Endodermal cell (in vitro differentiated cells): ENCODE data around the gene PDZRN4. TPM values are rescaled to one million over a fixed set of nuclear protein-coding genes. Genes with fewer than 3 reads are reported as not detected.

Experiments
- DNase-seq: peaks from one replicate; pipeline ENCODE4 v3.0.0-alpha.2; 2017
- H3K27ac ChIP-seq: 2 replicates; pipeline ENCODE4 v1.5.1; 2013; ENCODE audit warnings: mild to moderate bottlenecking, low read depth, low read length, moderate library complexity
- H3K27me3 ChIP-seq: 2 replicates; pipeline ENCODE4 v1.6.1; 2013; ENCODE audit warnings: mild to moderate bottlenecking, low read length, moderate library complexity; ENCODE audit not compliant: insufficient read depth, control insufficient read depth, poor library complexity, severe bottlenecking
- H3K36me3 ChIP-seq: 2 replicates; pipeline ENCODE4 v1.7.0; 2013; ENCODE audit warnings: mild to moderate bottlenecking, low read length, moderate library complexity; ENCODE audit not compliant: control insufficient read depth, insufficient read depth
- H3K4me1 ChIP-seq: one replicate; pipeline ENCODE4 v1.7.0; 2013; ENCODE audit warnings: low read length; ENCODE audit not compliant: control insufficient read depth, insufficient read depth
- H3K4me3 ChIP-seq: 2 replicates; pipeline ENCODE4 v1.5.1; 2013; ENCODE audit warnings: mild to moderate bottlenecking, low read length, moderate library complexity
- H3K9ac ChIP-seq: 2 replicates; pipeline ENCODE4 v1.6.1; 2013; ENCODE audit warnings: mild to moderate bottlenecking, low read length, moderate library complexity; ENCODE audit not compliant: poor library complexity, severe bottlenecking; ENCODE audit errors: extremely low read depth
- H3K9me3 ChIP-seq: 2 replicates; pipeline ENCODE4 v1.6.1; 2013; ENCODE audit warnings: mild to moderate bottlenecking, low read length, moderate library complexity; ENCODE audit not compliant: control insufficient read depth
- H3K27ac Mint-ChIP-seq: 2 replicates; pipeline ENCODE4 v1.8.0; 2020; ENCODE audit warnings: mixed read lengths
- H3K27me3 Mint-ChIP-seq: 2 replicates; pipeline ENCODE4 v1.8.0; 2021; ENCODE audit warnings: mild to moderate bottlenecking, mixed read lengths; ENCODE audit not compliant: insufficient read depth
- H3K36me3 Mint-ChIP-seq: 2 replicates; pipeline ENCODE4 v1.8.0; 2020; ENCODE audit warnings: low read depth, mixed read lengths
- H3K4me1 Mint-ChIP-seq: 2 replicates; pipeline ENCODE4 v1.8.0; 2020; ENCODE audit warnings: mixed read lengths
- H3K4me3 Mint-ChIP-seq: 2 replicates; pipeline ENCODE4 v1.8.0; 2020; ENCODE audit warnings: mild to moderate bottlenecking, moderate library complexity, mixed read lengths
- H3K9me3 Mint-ChIP-seq: 2 replicates; pipeline ENCODE4 v1.8.0; 2020; ENCODE audit warnings: mild to moderate bottlenecking, mixed read lengths
- WGBS, 2 experiments: methylation state at CpG; one replicate each; pipeline versions ENCODE4 v1.1.5 to v1.1.7; 2013; ENCODE audit warnings: missing lambda C conversion rate in 2 of 2, mixed read lengths in 1 of 2; ENCODE audit not compliant: insufficient coverage in 1 of 2, insufficient read length in 1 of 2; 5-methylcytosine and 5-hydroxymethylcytosine counted together
- total RNA-seq, 2 donors: library from RNA; stranded (reverse); fragmentation: NEBNext Ultra II Directional in 1 of 2; extraction: Animal tissue kit (Norgen Biotek cat#: 25700) in 1 of 2; gene quantifications; 2 replicates in 1 of 2; 3 replicates in 1 of 2; pipeline ENCODE4 v1.2.1, GENCODE V29; 2021
- TF ChIP-seq, protein P1 (sequence below): fragments of 200-600 bp; sonication (generic); conservative IDR thresholded peaks from 2 replicates; pipeline ENCODE4 v1.5.0; 2021; ENCODE audit warnings: antibody characterized with exemption, mild to moderate bottlenecking

PDZRN4 gene
- total RNA-seq, 2 donors from 2014 or later, result 1.6 to 1.9 TPM

DNA sequence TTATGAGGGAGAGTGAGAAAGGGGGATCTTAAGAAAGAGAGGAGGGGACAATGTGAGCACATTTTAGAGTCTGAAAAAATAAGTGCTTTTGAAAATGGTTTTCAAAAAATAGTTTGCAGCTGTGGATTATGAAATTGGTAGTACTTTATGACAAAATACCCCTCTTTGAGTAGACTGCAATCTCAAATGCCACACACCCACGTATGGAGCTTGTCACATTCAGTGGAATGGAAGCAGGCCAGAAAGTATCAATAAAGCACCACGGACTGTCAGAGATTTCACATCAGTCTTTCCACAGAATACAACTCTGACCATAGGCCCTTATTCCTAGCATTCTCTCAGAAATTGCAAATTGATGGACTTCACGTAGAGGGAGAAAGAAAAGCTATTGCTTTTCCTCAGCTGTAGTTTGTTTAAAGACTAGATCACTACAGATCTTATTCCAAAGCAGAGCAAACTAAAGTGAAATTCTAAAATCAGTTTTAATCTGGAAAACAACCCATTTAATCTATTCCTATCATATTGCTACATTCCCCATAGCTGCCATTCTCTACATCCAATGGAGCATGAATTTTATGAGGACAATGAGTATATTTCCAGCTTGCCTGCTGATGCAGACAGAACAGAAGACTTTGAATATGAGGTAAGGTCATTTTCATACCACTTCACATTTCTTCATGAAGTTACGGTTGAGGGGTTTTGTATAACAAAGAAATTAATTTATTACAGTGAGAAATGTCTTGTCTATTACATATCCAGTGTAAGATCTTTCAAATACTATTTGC lies 321.3 kb downstream of the PDZRN4 start:
- TF ChIP-seq, protein P1, sequence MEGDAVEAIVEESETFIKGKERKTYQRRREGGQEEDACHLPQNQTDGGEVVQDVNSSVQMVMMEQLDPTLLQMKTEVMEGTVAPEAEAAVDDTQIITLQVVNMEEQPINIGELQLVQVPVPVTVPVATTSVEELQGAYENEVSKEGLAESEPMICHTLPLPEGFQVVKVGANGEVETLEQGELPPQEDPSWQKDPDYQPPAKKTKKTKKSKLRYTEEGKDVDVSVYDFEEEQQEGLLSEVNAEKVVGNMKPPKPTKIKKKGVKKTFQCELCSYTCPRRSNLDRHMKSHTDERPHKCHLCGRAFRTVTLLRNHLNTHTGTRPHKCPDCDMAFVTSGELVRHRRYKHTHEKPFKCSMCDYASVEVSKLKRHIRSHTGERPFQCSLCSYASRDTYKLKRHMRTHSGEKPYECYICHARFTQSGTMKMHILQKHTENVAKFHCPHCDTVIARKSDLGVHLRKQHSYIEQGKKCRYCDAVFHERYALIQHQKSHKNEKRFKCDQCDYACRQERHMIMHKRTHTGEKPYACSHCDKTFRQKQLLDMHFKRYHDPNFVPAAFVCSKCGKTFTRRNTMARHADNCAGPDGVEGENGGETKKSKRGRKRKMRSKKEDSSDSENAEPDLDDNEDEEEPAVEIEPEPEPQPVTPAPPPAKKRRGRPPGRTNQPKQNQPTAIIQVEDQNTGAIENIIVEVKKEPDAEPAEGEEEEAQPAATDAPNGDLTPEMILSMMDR, result no peak
- Histone ChIP-seq H3K4me1 (no peaks in the 10 kb centered on the region), H3K27me3 (no peaks in the 10 kb centered on the region), H3K9ac (no peak overlapping the region), H3K36me3 (no peaks in the 10 kb centered on the region), H3K9me3 (no peaks in the 10 kb centered on the region), H3K27ac (no peak overlapping the region), H3K4me3 (no peak overlapping the region)
- Mint-ChIP-seq H3K27me3 (no peaks in the 10 kb centered on the region), H3K4me3 (no peak overlapping the region), H3K9me3 (no peaks in the 10 kb centered on the region), H3K4me1 (peaks cover 6% of the 10 kb centered on the region), H3K36me3 (no peaks in the 10 kb centered on the region), H3K27ac (no peak overlapping the region)
- 93% methylated on average over 3 of the region's 4 CpGs; no CpG with 5 or more reads in 1 of the 2 experiments for WGBS, 2 experiments
- no peak for DNase-seq

DNA sequence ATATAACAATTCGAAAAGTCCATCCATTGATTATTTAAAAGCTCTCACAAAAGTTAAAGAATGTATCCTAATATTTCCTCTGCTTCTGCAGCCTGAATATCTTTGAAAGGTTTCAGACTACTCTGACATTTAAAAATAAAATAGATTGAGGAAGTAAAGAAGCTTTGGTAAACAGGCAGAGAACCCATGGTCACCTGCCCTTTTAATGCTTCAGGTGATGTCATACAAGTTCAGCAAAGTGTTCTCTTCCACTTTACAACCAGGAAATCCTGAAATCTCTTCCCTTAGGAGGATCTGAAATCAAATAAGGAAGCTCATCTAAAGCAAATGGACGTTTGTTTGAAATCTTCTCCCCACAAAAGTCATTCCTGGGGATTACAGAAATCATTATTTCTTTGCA lies 322.4 kb downstream of the PDZRN4 start:
- TF ChIP-seq, protein P1, result no peak
- Histone ChIP-seq H3K27me3 (no peaks in the 10 kb centered on the region), H3K4me1 (no peaks in the 10 kb centered on the region), H3K9ac (no peak overlapping the region), H3K4me3 (no peak overlapping the region), H3K36me3 (no peaks in the 10 kb centered on the region), H3K9me3 (no peaks in the 10 kb centered on the region), H3K27ac (no peak overlapping the region)
- Mint-ChIP-seq H3K27ac (no peak overlapping the region), H3K4me1 (peaks cover 6% of the 10 kb centered on the region), H3K9me3 (no peaks in the 10 kb centered on the region), H3K4me3 (no peak overlapping the region), H3K27me3 (no peaks in the 10 kb centered on the region), H3K36me3 (no peaks in the 10 kb centered on the region)
- no peak for DNase-seq
- WGBS, 2 experiments, result 85% methylated on average over 2 of the region's 2 CpGs; no CpG with 5 or more reads in 1 of the 2 experiments

DNA sequence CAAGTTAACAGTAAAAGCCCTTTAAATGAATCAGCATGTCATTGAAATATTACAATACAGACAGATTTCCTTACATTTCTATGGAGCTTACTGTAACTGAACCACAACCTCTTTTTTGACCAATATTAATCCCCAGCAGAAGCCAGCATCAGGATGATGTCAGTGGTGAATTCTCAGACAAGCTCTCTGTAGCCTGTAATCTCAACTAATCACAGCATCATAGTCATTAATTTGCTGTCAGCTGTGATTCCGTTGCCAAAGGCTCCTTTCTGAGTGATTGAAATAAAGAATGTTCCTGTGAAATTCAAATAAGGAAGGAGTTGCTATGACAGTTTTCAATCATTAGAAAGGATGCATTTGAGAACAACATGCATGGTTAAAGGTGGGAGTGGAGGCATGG lies 323.1 kb downstream of the PDZRN4 start:
- no peaks in the 10 kb centered on the region for H3K27me3 Mint-ChIP-seq
- Histone ChIP-seq H3K27me3 (no peaks in the 10 kb centered on the region), H3K36me3 (no peaks in the 10 kb centered on the region), H3K9me3 (no peaks in the 10 kb centered on the region), H3K4me3 (no peak overlapping the region), H3K9ac (no peak overlapping the region), H3K27ac (no peak overlapping the region), H3K4me1 (no peaks in the 10 kb centered on the region)
- H3K9me3 Mint-ChIP-seq, result no peaks in the 10 kb centered on the region
- peaks cover 11% of the 10 kb centered on the region for H3K4me1 Mint-ChIP-seq
- H3K36me3 Mint-ChIP-seq, result no peaks in the 10 kb centered on the region
- TF ChIP-seq, protein P1, result no peak
- H3K4me3 Mint-ChIP-seq, result no peak overlapping the region
- no peak for DNase-seq
- H3K27ac Mint-ChIP-seq, result no peak overlapping the region
- WGBS, 2 experiments, result 80 to 90% methylated on average over 1 of the region's 1 CpG
